HepG2 (cell line): Measurements from ENCODE around the gene KIF2C. TPM values are rescaled to one million over a fixed set of nuclear protein-coding genes. Genes with fewer than 3 reads are reported as not detected.

Experiments
- ARID4A ChIP-seq: sonication (generic); formaldehyde crosslinking; IDR thresholded peaks from 2 replicates; pipeline ENCODE4 v1.5.0; 2020; ENCODE audit warnings: mild to moderate bottlenecking, missing genetic modification reagents, borderline replicate concordance
- E2F1 ChIP-seq: sonication (generic); formaldehyde crosslinking; IDR thresholded peaks from 2 replicates; pipeline ENCODE4 v1.5.0; 2020; ENCODE audit warnings: missing genetic modification reagents
- E2F5 ChIP-seq: sonication (generic); formaldehyde crosslinking; conservative IDR thresholded peaks from 2 replicates; pipeline ENCODE4 v1.4.0; 2020; ENCODE audit warnings: missing genetic modification reagents
- JUN ChIP-seq: sonication (generic); formaldehyde crosslinking; IDR thresholded peaks from 2 replicates; pipeline ENCODE4 v1.4.0; 2020; ENCODE audit warnings: mild to moderate bottlenecking, missing genetic modification reagents
- MTERF4 ChIP-seq: sonication (generic); formaldehyde crosslinking; IDR thresholded peaks from 2 replicates; pipeline ENCODE4 v1.8.0; 2023; ENCODE audit warnings: mild to moderate bottlenecking, missing genetic modification reagents
- NFE2 ChIP-seq: sonication (generic); formaldehyde crosslinking; IDR thresholded peaks from 2 replicates; pipeline ENCODE4 v1.4.0; 2020; ENCODE audit warnings: missing genetic modification reagents
- PHF21A ChIP-seq: sonication (generic); formaldehyde crosslinking; IDR thresholded peaks from 2 replicates; pipeline ENCODE4 v1.5.0; 2020; ENCODE audit warnings: mild to moderate bottlenecking, missing genetic modification reagents
- ZBTB2 ChIP-seq: sonication (generic); formaldehyde crosslinking; IDR thresholded peaks from 2 replicates; pipeline ENCODE4 v1.8.0; 2022; ENCODE audit warnings: low read depth, missing genetic modification reagents
- ZNF260 ChIP-seq: sonication (generic); formaldehyde crosslinking; IDR thresholded peaks from 2 replicates; pipeline ENCODE4 v1.4.0; 2020; ENCODE audit warnings: missing genetic modification reagents, low read depth, mild to moderate bottlenecking, borderline replicate concordance
- ZNF609 ChIP-seq: sonication (generic); formaldehyde crosslinking; IDR thresholded peaks from 2 replicates; pipeline ENCODE4 v1.4.0; 2020; ENCODE audit warnings: mild to moderate bottlenecking, missing genetic modification reagents, borderline replicate concordance
- ZNF615 ChIP-seq: sonication (generic); formaldehyde crosslinking; IDR thresholded peaks from 2 replicates; pipeline ENCODE4 v1.5.0; 2020; ENCODE audit warnings: mild to moderate bottlenecking, missing genetic modification reagents, borderline replicate concordance
- ZNF878 ChIP-seq: sonication (generic); formaldehyde crosslinking; IDR thresholded peaks from 2 replicates; pipeline ENCODE4 v1.8.1; 2023; ENCODE audit warnings: mild to moderate bottlenecking, missing genetic modification reagents, moderate library complexity
- polyA plus RNA-seq, 8 experiments: library from polyadenylated mRNA; depleted of rRNA in 3 of 8; stranded (reverse) in 7 of 8; unstranded in 1 of 8; fragments of >200 nt; fragmentation: Illumina TruSeq in 4 of 8; extraction: Trizol in 4 of 8; gene quantifications; 2 replicates each; pipeline versions ENCODE4 v1.2.1 to v1.2.3, GENCODE V29; 2011 to 2016; ENCODE audit warnings: low read depth in 4 of 8, missing spikeins in 1 of 8, mixed read lengths in 1 of 8; ENCODE audit not compliant: insufficient read depth in 1 of 8
- total RNA-seq, 5 experiments: library from RNA; depleted of rRNA; stranded (reverse); fragments of >200 nt; fragmentation: Illumina TruSeq; extraction: Trizol; gene quantifications; 2 replicates each; pipeline ENCODE4 v1.2.3, GENCODE V29; 2016; ENCODE audit warnings: low read depth in 1 of 5

KIF2C gene
- total and polyA plus RNA-seq, 2 of the 13 experiments (the other 11 are each of a cell fraction or from before 2014, with no cell fraction given): 29.7 to 53.7 TPM

GRCh38 chr1:44730741-44731512 is 8.7 kb upstream of the KIF2C start, which contains the start of gene RNU5D-1 (continued):
- no peak for TF ChIP-seq E2F5 (CRISPR knock-in tag)
- peak; percentile 80; the same call in 1 of the 2 replicates for TF ChIP-seq PHF21A (CRISPR knock-in tag)
- TF ChIP-seq ZNF260 (CRISPR knock-in tag): no peak
- TF ChIP-seq ZNF615: peak; percentile 22; the same call in 1 of the 2 replicates
- TF ChIP-seq ZNF878: peak; percentile 68; the same call in 1 of the 2 replicates
- no peak; the same call in 1 of the 2 replicates for TF ChIP-seq JUN (CRISPR knock-in tag)
- no peak for TF ChIP-seq MTERF4 (CRISPR knock-in tag)
- TF ChIP-seq ZBTB2 (CRISPR knock-in tag): no peak
- peak; percentile 67; the same call in 1 of the 2 replicates for TF ChIP-seq NFE2
- no peak for TF ChIP-seq ZNF609
- no peak for TF ChIP-seq E2F1
- peak; percentile 36; the same call in 1 of the 2 replicates for TF ChIP-seq ARID4A (CRISPR knock-in tag)
